Spinal cord (tissue), 10 donors: ENCODE results near the gene TRIM72. TPM values are rescaled to one million over a fixed set of nuclear protein-coding genes. Genes with fewer than 3 reads are reported as not detected.

Experiments
- DNase-seq, 6 donors: peaks; one replicate each; pipeline versions ENCODE4 v3.0.0 to v3.0.0-alpha.2; 2013 to 2015; ENCODE audit warnings: low spot score in 6 of 6, low read depth in 4 of 6
- H3K27ac ChIP-seq: one replicate; pipeline ENCODE4 v1.5.1; 2013; ENCODE audit warnings: low read depth, low read length, control low read depth
- H3K27me3 ChIP-seq: one replicate; pipeline ENCODE4 v1.6.1; 2013; ENCODE audit warnings: low read length; ENCODE audit not compliant: control insufficient read depth, insufficient read depth
- H3K36me3 ChIP-seq: one replicate; pipeline ENCODE4 v1.6.1; 2013; ENCODE audit warnings: low read length; ENCODE audit not compliant: control insufficient read depth, insufficient read depth
- H3K4me1 ChIP-seq: one replicate; pipeline ENCODE4 v1.6.1; 2013; ENCODE audit warnings: low read length; ENCODE audit not compliant: control insufficient read depth, insufficient read depth
- H3K4me3 ChIP-seq: one replicate; pipeline ENCODE4 v1.5.1; 2013; ENCODE audit warnings: low read depth, low read length, control low read depth
- H3K9me3 ChIP-seq: one replicate; pipeline ENCODE4 v1.6.1; 2013; ENCODE audit warnings: low read length; ENCODE audit not compliant: control insufficient read depth, insufficient read depth
- WGBS: methylation state at CpG from one replicate; pipeline ENCODE4 v1.1.5; 2013; ENCODE audit warnings: missing lambda C conversion rate; ENCODE audit not compliant: insufficient coverage; 5-methylcytosine and 5-hydroxymethylcytosine counted together
- polyA plus RNA-seq, 2 donors: library from polyadenylated mRNA; unstranded; fragments of 120-200 nt; gene quantifications; one replicate each; pipeline ENCODE4 v1.2.1, GENCODE V29; 2013; ENCODE audit not compliant: insufficient read length in 2 of 2
- total RNA-seq, 2 donors: library from RNA; depleted of rRNA in 1 of 2; stranded (reverse); fragments of 120-200 nt in 1 of 2; fragments of >200 nt in 1 of 2; gene quantifications; one replicate each; pipeline versions ENCODE4 v1.2.3 to v1.2.4, GENCODE V29; 2013 to 2014
- donor health status: healthy.

TRIM72 gene
- total and polyA plus RNA-seq, 4 donors, result 0.22 to 1.1 (median 0.70) TPM

GRCh38 chr16:31214708-31215286 is 878 bp downstream of the TRIM72 start:
- H3K4me1 ChIP-seq, result peaks cover 25% of the 10 kb centered on the region
- DNase-seq, result peak in 1 of 6 donors; percentile 39
- H3K27me3 ChIP-seq, result peaks cover 46% of the 10 kb centered on the region
- no peaks in the 10 kb centered on the region for H3K9me3 ChIP-seq
- peaks cover 2% of the 10 kb centered on the region for H3K36me3 ChIP-seq
- WGBS, result 1% methylated on average over 58 of the region's 58 CpGs
- H3K4me3 ChIP-seq, result peak overlapping the region; percentile 4
- H3K27ac ChIP-seq, result no peak overlapping the region

GRCh38 chr16:31215287-31216162 is 1.6 kb downstream of the TRIM72 start:
- Histone ChIP-seq H3K9me3 (no peaks in the 10 kb centered on the region), H3K4me3 (peak overlapping the region; percentile 4), H3K36me3 (peaks cover 2% of the 10 kb centered on the region), H3K27ac (no peak overlapping the region), H3K4me1 (peaks cover 25% of the 10 kb centered on the region), H3K27me3 (peaks cover 46% of the 10 kb centered on the region)
- DNase-seq, result peak in 2 of 6 donors; percentile 46 to 63
- WGBS, result under 1% methylated on average over 63 of the region's 63 CpGs

- Histone ChIP-seq H3K9me3 (no peaks in the 10 kb centered on the region), H3K27me3 (peaks cover 46% of the 10 kb centered on the region), H3K36me3 (peaks cover 2% of the 10 kb centered on the region), H3K4me1 (peaks cover 25% of the 10 kb centered on the region), H3K4me3 (peak within 1 kb of the TSS; percentile 5), H3K27ac (no peak within 1 kb of the TSS)
- DNase-seq, result peak in 1 of 6 donors; percentile 40
- WGBS, result 2% methylated on average over 52 of the region's 52 CpGs
Measured at GRCh38 chr16:31216422-31217135, 2.7 kb downstream of the TRIM72 start, which contains the start of gene PYDC1. PYDC1 (minus strand) TSS chr16:31217135; CDS start chr16:31217028, 107 bp downstream.

- DNase-seq, result no peak
- H3K27me3 ChIP-seq, result peaks cover 46% of the 10 kb centered on the region
- WGBS, result 18% methylated on average over 3 of the region's 4 CpGs
Measured at GRCh38 chr16:31217136-31217530, 3.2 kb downstream of the TRIM72 start.

GRCh38 chr16:31219154-31219741 is 5.3 kb downstream of the TRIM72 start:
- peaks cover 25% of the 10 kb centered on the region for H3K4me1 ChIP-seq
- peaks cover 36% of the 10 kb centered on the region for H3K27me3 ChIP-seq
- no peaks in the 10 kb centered on the region for H3K9me3 ChIP-seq
- no peak overlapping the region for H3K27ac ChIP-seq
- peaks cover 2% of the 10 kb centered on the region for H3K36me3 ChIP-seq
- 87% methylated on average over 13 of the region's 15 CpGs for WGBS
- no peak overlapping the region for H3K4me3 ChIP-seq
- DNase-seq, result no peak

More at GRCh38 chr16:31217136-31217530, 3.2 kb downstream of the TRIM72 start:
- Histone ChIP-seq H3K4me1 (peaks cover 25% of the 10 kb centered on the region), H3K4me3 (no peak overlapping the region), H3K27ac (no peak overlapping the region), H3K9me3 (no peaks in the 10 kb centered on the region), H3K36me3 (peaks cover 2% of the 10 kb centered on the region)

GRCh38 chr16:31221357-31222160 is 7.6 kb downstream of the TRIM72 start:
- peaks cover 7% of the 10 kb centered on the region for H3K4me1 ChIP-seq
- peaks cover 16% of the 10 kb centered on the region for H3K27me3 ChIP-seq
- H3K4me3 ChIP-seq, result no peak overlapping the region
- H3K9me3 ChIP-seq, result no peaks in the 10 kb centered on the region
- peaks cover 4% of the 10 kb centered on the region for H3K36me3 ChIP-seq
- WGBS, result 80% methylated on average over 12 of the region's 12 CpGs
- DNase-seq, result no peak
- H3K27ac ChIP-seq, result no peak overlapping the region

GRCh38 chr16:31223044-31223443 is 9.1 kb downstream of the TRIM72 start:
- H3K36me3 ChIP-seq, result peaks cover 4% of the 10 kb centered on the region
- no peaks in the 10 kb centered on the region for H3K4me1 ChIP-seq
- H3K27me3 ChIP-seq, result peaks cover 1% of the 10 kb centered on the region
- no peak for DNase-seq
- H3K27ac ChIP-seq, result no peak overlapping the region
- WGBS, result 88% methylated on average over 5 of the region's 5 CpGs
- H3K9me3 ChIP-seq, result no peaks in the 10 kb centered on the region
- no peak overlapping the region for H3K4me3 ChIP-seq

- no peak for DNase-seq
- Histone ChIP-seq H3K36me3 (peaks cover 2% of the 10 kb centered on the region), H3K4me1 (no peaks in the 10 kb centered on the region), H3K27ac (no peak overlapping the region), H3K9me3 (no peaks in the 10 kb centered on the region), H3K27me3 (no peaks in the 10 kb centered on the region), H3K4me3 (no peak overlapping the region)
- 78% methylated on average over 80 of the region's 80 CpGs for WGBS
Measured at GRCh38 chr16:31224092-31224955, 10.4 kb downstream of the TRIM72 start.
